CD8-positive, alpha-beta memory T cell (primary cell): ENCODE results near the gene DOCK1. TPM values are rescaled to one million over a fixed set of nuclear protein-coding genes. Genes with fewer than 3 reads are reported as not detected.

Experiments used
- CTCF ChIA-PET: fragments of 350-600 bp; sonication (Branson Sonifier 250); formaldehyde crosslinking; loops from one replicate; lab custom pipeline; 2021; ENCODE audit warnings: antibody characterized with exemption; lab: Charles Lee
- POLR2A ChIA-PET: fragments of 350-600 bp; sonication (Branson Sonifier 250); formaldehyde crosslinking; loops from one replicate; lab custom pipeline; 2021; ENCODE audit warnings: antibody characterized with exemption; lab: Charles Lee
- DNase-seq, 5 donors: peaks; one replicate each; pipeline versions ENCODE4 v3.0.0 to v3.0.0-alpha.2; 2020 to 2022; ENCODE audit warnings: mixed read lengths in 1 of 5
- H3K27ac ChIP-seq: one replicate; pipeline ENCODE4 v1.7.0; 2013; ENCODE audit warnings: low read depth, mild to moderate bottlenecking, low read length, moderate library complexity
- H3K27me3 ChIP-seq: 2 replicates; pipeline ENCODE4 v1.7.0; 2013; ENCODE audit warnings: low read length, mild to moderate bottlenecking; ENCODE audit not compliant: insufficient read depth, poor library complexity, severe bottlenecking
- H3K36me3 ChIP-seq: 2 replicates; pipeline ENCODE4 v1.7.0; 2013; ENCODE audit warnings: mild to moderate bottlenecking, low read length, moderate library complexity; ENCODE audit not compliant: insufficient read depth
- H3K4me1 ChIP-seq: 2 replicates; pipeline ENCODE4 v1.7.0; 2013; ENCODE audit warnings: mild to moderate bottlenecking, low read length, moderate library complexity; ENCODE audit not compliant: insufficient read depth
- H3K4me3 ChIP-seq: 2 replicates; pipeline ENCODE4 v1.7.0; 2013; ENCODE audit warnings: mild to moderate bottlenecking, low read length
- H3K9me3 ChIP-seq: 2 replicates; pipeline ENCODE4 v1.7.0; 2013; ENCODE audit warnings: mild to moderate bottlenecking, low read length
- H3K27ac Mint-ChIP-seq, 8 donors: one replicate each; pipeline ENCODE4 v1.8.0; 2020 to 2021; ENCODE audit warnings: mixed read lengths in 8 of 8, mild to moderate bottlenecking in 6 of 8, inconsistent platforms in 3 of 8, moderate library complexity in 3 of 8
- H3K27me3 Mint-ChIP-seq, 2 donors: one replicate each; pipeline ENCODE4 v1.8.0; 2020 to 2021; ENCODE audit warnings: mixed read lengths in 2 of 2, mild to moderate bottlenecking in 1 of 2, moderate library complexity in 1 of 2
- H3K36me3 Mint-ChIP-seq, 3 donors: one replicate each; pipeline ENCODE4 v1.8.0; 2020 to 2021; ENCODE audit warnings: mixed read lengths in 3 of 3, inconsistent platforms in 1 of 3, mild to moderate bottlenecking in 1 of 3
- H3K4me1 Mint-ChIP-seq, 3 donors: one replicate each; pipeline ENCODE4 v1.8.0; 2020 to 2021; ENCODE audit warnings: mixed read lengths in 3 of 3, inconsistent platforms in 1 of 3, mild to moderate bottlenecking in 1 of 3
- H3K4me3 Mint-ChIP-seq, 7 donors: one replicate each; pipeline ENCODE4 v1.8.0; 2020 to 2021; ENCODE audit warnings: mixed read lengths in 7 of 7, mild to moderate bottlenecking in 6 of 7, moderate library complexity in 4 of 7, inconsistent platforms in 2 of 7
- H3K9me3 Mint-ChIP-seq, 5 donors: one replicate each; pipeline ENCODE4 v1.8.0; 2020 to 2022; ENCODE audit warnings: mixed read lengths in 5 of 5, mild to moderate bottlenecking in 3 of 5, moderate library complexity in 2 of 5, inconsistent platforms in 1 of 5
- polyA plus RNA-seq: library from polyadenylated mRNA; unstranded; fragments of 300-500 nt; fragmentation: Illumina TruSeq; gene quantifications from one replicate; pipeline ENCODE4 v1.2.3, GENCODE V29; 2021
- total RNA-seq, 2 experiments: library from RNA; stranded (reverse); gene quantifications; one replicate each; pipeline ENCODE4 v1.2.3, GENCODE V29; 2021

DOCK1 gene
- total and polyA plus RNA-seq, 3 experiments from 2014 or later: 0.16 to 0.18 TPM; not detected in 1

GRCh38 chr10:127020260-127020659 is 115.0 kb downstream of the DOCK1 start:
- DNase-seq: no peak
- Histone ChIP-seq H3K27me3 (no peaks in the 10 kb centered on the region), H3K9me3 (no peaks in the 10 kb centered on the region), H3K4me3 (no peak overlapping the region), H3K27ac (no peak overlapping the region), H3K4me1 (no peaks in the 10 kb centered on the region), H3K36me3 (no peaks in the 10 kb centered on the region)
- H3K27me3 Mint-ChIP-seq: peaks cover 0 to 2% of the 10 kb centered on the region in 2 donors
- H3K36me3 Mint-ChIP-seq: no peaks in the 10 kb centered on the region
- POLR2A ChIA-PET: no interaction called here
- H3K4me1 Mint-ChIP-seq: no peaks in the 10 kb centered on the region
- H3K9me3 Mint-ChIP-seq: no peaks in the 10 kb centered on the region
- H3K27ac Mint-ChIP-seq: no peak overlapping the region
- CTCF ChIA-PET: no interaction called here
- no peak overlapping the region for H3K4me3 Mint-ChIP-seq

- H3K27me3 Mint-ChIP-seq: peaks cover 0 to 2% of the 10 kb centered on the region in 2 donors
- no peaks in the 10 kb centered on the region for H3K9me3 Mint-ChIP-seq
- POLR2A ChIA-PET: no interaction called here
Observed at GRCh38 chr10:127021801-127022200, 116.6 kb downstream of the DOCK1 start.

GRCh38 chr10:127024685-127025435 is 119.6 kb downstream of the DOCK1 start:
- H3K9me3 ChIP-seq: no peaks in the 10 kb centered on the region
- no peak overlapping the region for H3K4me3 ChIP-seq
- Mint-ChIP-seq H3K27ac (no peak overlapping the region), H3K36me3 (no peaks in the 10 kb centered on the region), H3K9me3 (peaks cover 0 to 3% (median 2%) of the 10 kb centered on the region in 5 donors), H3K4me3 (no peak overlapping the region), H3K4me1 (no peaks in the 10 kb centered on the region), H3K27me3 (peaks cover 0 to 2% of the 10 kb centered on the region in 2 donors)
- H3K36me3 ChIP-seq: no peaks in the 10 kb centered on the region
- no peak overlapping the region for H3K27ac ChIP-seq
- H3K27me3 ChIP-seq: no peaks in the 10 kb centered on the region
- ChIA-PET CTCF (no interaction called here), POLR2A (no interaction called here)
- DNase-seq: no peak
- H3K4me1 ChIP-seq: no peaks in the 10 kb centered on the region

More at GRCh38 chr10:127021801-127022200, 116.6 kb downstream of the DOCK1 start:
- H3K9me3 ChIP-seq: no peaks in the 10 kb centered on the region
- DNase-seq: no peak
- no peaks in the 10 kb centered on the region for H3K36me3 ChIP-seq
- Mint-ChIP-seq H3K36me3 (no peaks in the 10 kb centered on the region), H3K4me1 (no peaks in the 10 kb centered on the region), H3K27ac (no peak overlapping the region), H3K4me3 (no peak overlapping the region)
- no peaks in the 10 kb centered on the region for H3K27me3 ChIP-seq
- no peak overlapping the region for H3K4me3 ChIP-seq
- H3K4me1 ChIP-seq: no peaks in the 10 kb centered on the region
- CTCF ChIA-PET: no interaction called here
- H3K27ac ChIP-seq: no peak overlapping the region

- Histone ChIP-seq H3K4me3 (no peak overlapping the region), H3K36me3 (no peaks in the 10 kb centered on the region), H3K9me3 (no peaks in the 10 kb centered on the region), H3K4me1 (no peaks in the 10 kb centered on the region), H3K27me3 (no peaks in the 10 kb centered on the region), H3K27ac (no peak overlapping the region)
- Mint-ChIP-seq H3K27ac (no peak overlapping the region), H3K4me3 (no peak overlapping the region), H3K27me3 (peaks cover 0 to 2% of the 10 kb centered on the region in 2 donors), H3K9me3 (peaks cover 0 to 4% (median 2%) of the 10 kb centered on the region in 5 donors), H3K4me1 (no peaks in the 10 kb centered on the region), H3K36me3 (no peaks in the 10 kb centered on the region)
- ChIA-PET POLR2A (no interaction called here), CTCF (no interaction called here)
- DNase-seq: no peak
Observed at GRCh38 chr10:127027786-127028185, 122.6 kb downstream of the DOCK1 start.

- ChIA-PET POLR2A (no interaction called here), CTCF (no interaction called here)
- H3K27me3 ChIP-seq: no peaks in the 10 kb centered on the region
- H3K9me3 ChIP-seq: no peaks in the 10 kb centered on the region
- H3K9me3 Mint-ChIP-seq: peaks cover 0 to 4% (median 2%) of the 10 kb centered on the region in 5 donors
- H3K36me3 ChIP-seq: no peaks in the 10 kb centered on the region
- no peak overlapping the region for H3K4me3 ChIP-seq
- DNase-seq: no peak
- H3K27ac ChIP-seq: no peak overlapping the region
- no peak overlapping the region for H3K4me3 Mint-ChIP-seq
- H3K36me3 Mint-ChIP-seq: no peaks in the 10 kb centered on the region
- H3K27ac Mint-ChIP-seq: no peak overlapping the region
- peaks cover 0 to 2% of the 10 kb centered on the region in 2 donors for H3K27me3 Mint-ChIP-seq
- no peaks in the 10 kb centered on the region for H3K4me1 ChIP-seq
- H3K4me1 Mint-ChIP-seq: no peaks in the 10 kb centered on the region
Observed at GRCh38 chr10:127028556-127028955, 123.3 kb downstream of the DOCK1 start.

- ChIA-PET POLR2A (no interaction called here), CTCF (no interaction called here)
- peaks cover 0 to 1% of the 10 kb centered on the region in 2 donors for H3K27me3 Mint-ChIP-seq
- no peak overlapping the region for H3K27ac Mint-ChIP-seq
- H3K36me3 Mint-ChIP-seq: no peaks in the 10 kb centered on the region
- H3K4me3 Mint-ChIP-seq: no peak overlapping the region
- Histone ChIP-seq H3K36me3 (no peaks in the 10 kb centered on the region), H3K27me3 (no peaks in the 10 kb centered on the region), H3K4me1 (no peaks in the 10 kb centered on the region), H3K4me3 (no peak overlapping the region), H3K27ac (no peak overlapping the region), H3K9me3 (no peaks in the 10 kb centered on the region)
- DNase-seq: no peak
- peaks cover 1 to 4% (median 2%) of the 10 kb centered on the region in 5 donors for H3K9me3 Mint-ChIP-seq
- H3K4me1 Mint-ChIP-seq: no peaks in the 10 kb centered on the region
Observed at GRCh38 chr10:127029061-127029460, 123.8 kb downstream of the DOCK1 start.

- POLR2A ChIA-PET: no interaction called here
- Histone ChIP-seq H3K4me1 (no peaks in the 10 kb centered on the region), H3K27ac (no peak overlapping the region), H3K9me3 (no peaks in the 10 kb centered on the region), H3K27me3 (no peaks in the 10 kb centered on the region), H3K36me3 (no peaks in the 10 kb centered on the region), H3K4me3 (no peak overlapping the region)
- no peak overlapping the region for H3K27ac Mint-ChIP-seq
- DNase-seq: no peak
- peaks cover 0 to 4% (median 2%) of the 10 kb centered on the region in 5 donors for H3K9me3 Mint-ChIP-seq
- H3K4me3 Mint-ChIP-seq: no peak overlapping the region
- H3K27me3 Mint-ChIP-seq: no peaks in the 10 kb centered on the region
- CTCF ChIA-PET: no interaction called here
- H3K4me1 Mint-ChIP-seq: no peaks in the 10 kb centered on the region
- H3K36me3 Mint-ChIP-seq: no peaks in the 10 kb centered on the region
Observed at GRCh38 chr10:127033216-127034033, 128.2 kb downstream of the DOCK1 start.

DNA sequence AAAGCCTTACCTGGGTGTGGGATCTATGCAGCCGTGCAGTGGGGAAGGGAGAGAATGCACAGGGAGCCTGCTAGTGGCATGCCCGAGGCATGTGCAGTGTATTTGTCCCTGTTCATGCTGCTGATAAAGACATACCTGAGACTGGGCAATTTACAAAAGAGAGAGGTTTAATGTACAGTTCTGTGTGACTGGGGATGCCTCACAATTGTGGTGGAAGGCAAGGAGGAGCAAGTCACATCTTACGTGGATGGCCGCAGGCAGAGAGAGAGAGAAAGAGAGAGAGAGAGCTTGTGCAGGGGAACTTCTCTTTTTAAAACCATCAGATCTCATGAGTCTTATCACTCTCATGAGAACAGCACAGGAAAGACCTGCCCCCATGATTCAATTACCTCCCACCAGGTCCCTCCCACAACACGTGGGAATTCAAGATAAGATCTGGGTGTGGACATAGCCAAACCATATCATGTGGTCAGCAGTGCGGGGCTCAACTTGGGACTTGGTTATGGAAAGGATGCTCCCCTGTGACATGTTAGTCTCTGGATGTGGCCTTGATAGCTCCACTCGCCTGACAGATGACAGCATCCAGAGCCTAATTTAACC is 128.9 kb downstream of the DOCK1 start:
- no peak overlapping the region for H3K27ac Mint-ChIP-seq
- Histone ChIP-seq H3K36me3 (no peaks in the 10 kb centered on the region), H3K4me1 (no peaks in the 10 kb centered on the region), H3K27ac (no peak overlapping the region), H3K27me3 (no peaks in the 10 kb centered on the region), H3K4me3 (no peak overlapping the region), H3K9me3 (no peaks in the 10 kb centered on the region)
- DNase-seq: no peak
- no peaks in the 10 kb centered on the region for H3K36me3 Mint-ChIP-seq
- H3K27me3 Mint-ChIP-seq: no peaks in the 10 kb centered on the region
- ChIA-PET CTCF (no interaction called here), POLR2A (no interaction called here)
- no peak overlapping the region for H3K4me3 Mint-ChIP-seq
- H3K9me3 Mint-ChIP-seq: peaks cover 0 to 4% (median 4%) of the 10 kb centered on the region in 5 donors
- no peaks in the 10 kb centered on the region for H3K4me1 Mint-ChIP-seq
